Measurements from ENCODE around the gene LMOD2.

DNA sequence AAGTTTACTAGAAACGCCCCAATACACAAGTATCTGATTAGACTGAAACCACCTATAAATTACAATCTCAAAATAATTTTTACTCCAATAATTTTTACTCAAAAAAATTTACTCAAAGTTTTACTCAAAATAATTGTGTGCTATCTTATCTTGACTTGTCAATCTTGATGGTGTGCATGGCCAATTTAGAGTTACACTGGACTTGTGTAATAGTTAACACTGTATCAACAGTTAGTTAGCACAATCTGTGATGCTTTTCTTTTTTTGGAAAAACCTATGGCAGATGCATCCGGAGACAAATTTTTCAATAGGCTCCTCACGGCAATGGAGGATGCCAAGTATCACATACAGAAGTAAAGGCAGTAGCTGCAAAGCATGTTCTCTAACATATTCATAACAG is 24.9 kb downstream of the LMOD2 start:
- TF ChIP-seq ZNF660 (tag by site-specific recombination; IDR thresholded peaks at IDR 0.05) (no peak), ZNF416 (tag by site-specific recombination; IDR thresholded peaks at IDR 0.05) (no peak), SCRT2 (tag by site-specific recombination; IDR thresholded peaks at IDR 0.05) (no peak), ZBTB17 (tag by site-specific recombination; IDR thresholded peaks at IDR 0.05) (no peak), ZNF114 (tag by site-specific recombination; IDR thresholded peaks at IDR 0.05) (no peak), HOXA7 (CRISPR knock-in tag; IDR thresholded peaks at IDR 0.05; ENCODE audit: borderline replicate concordance) (no peak)
- TF ChIP-seq, protein P1, sequence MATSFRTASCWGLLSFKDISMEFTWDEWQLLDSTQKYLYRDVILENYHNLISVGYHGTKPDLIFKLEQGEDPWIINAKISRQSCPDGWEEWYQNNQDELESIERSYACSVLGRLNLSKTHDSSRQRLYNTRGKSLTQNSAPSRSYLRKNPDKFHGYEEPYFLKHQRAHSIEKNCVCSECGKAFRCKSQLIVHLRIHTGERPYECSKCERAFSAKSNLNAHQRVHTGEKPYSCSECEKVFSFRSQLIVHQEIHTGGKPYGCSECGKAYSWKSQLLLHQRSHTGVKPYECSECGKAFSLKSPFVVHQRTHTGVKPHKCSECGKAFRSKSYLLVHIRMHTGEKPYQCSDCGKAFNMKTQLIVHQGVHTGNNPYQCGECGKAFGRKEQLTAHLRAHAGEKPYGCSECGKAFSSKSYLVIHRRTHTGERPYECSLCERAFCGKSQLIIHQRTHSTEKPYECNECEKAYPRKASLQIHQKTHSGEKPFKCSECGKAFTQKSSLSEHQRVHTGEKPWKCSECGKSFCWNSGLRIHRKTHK (tag by site-specific recombination; IDR thresholded peaks at IDR 0.05), result no peak
- TF ChIP-seq, protein P2, sequence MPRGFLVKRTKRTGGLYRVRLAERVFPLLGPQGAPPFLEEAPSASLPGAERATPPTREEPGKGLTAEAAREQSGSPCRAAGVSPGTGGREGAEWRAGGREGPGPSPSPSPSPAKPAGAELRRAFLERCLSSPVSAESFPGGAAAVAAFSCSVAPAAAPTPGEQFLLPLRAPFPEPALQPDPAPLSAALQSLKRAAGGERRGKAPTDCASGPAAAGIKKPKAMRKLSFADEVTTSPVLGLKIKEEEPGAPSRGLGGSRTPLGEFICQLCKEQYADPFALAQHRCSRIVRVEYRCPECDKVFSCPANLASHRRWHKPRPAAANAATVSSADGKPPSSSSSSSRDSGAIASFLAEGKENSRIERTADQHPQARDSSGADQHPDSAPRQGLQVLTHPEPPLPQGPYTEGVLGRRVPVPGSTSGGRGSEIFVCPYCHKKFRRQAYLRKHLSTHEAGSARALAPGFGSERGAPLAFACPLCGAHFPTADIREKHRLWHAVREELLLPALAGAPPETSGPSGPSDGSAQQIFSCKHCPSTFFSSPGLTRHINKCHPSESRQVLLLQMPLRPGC (tag by site-specific recombination; IDR thresholded peaks at IDR 0.05), result no peak
- TF ChIP-seq, protein P3, sequence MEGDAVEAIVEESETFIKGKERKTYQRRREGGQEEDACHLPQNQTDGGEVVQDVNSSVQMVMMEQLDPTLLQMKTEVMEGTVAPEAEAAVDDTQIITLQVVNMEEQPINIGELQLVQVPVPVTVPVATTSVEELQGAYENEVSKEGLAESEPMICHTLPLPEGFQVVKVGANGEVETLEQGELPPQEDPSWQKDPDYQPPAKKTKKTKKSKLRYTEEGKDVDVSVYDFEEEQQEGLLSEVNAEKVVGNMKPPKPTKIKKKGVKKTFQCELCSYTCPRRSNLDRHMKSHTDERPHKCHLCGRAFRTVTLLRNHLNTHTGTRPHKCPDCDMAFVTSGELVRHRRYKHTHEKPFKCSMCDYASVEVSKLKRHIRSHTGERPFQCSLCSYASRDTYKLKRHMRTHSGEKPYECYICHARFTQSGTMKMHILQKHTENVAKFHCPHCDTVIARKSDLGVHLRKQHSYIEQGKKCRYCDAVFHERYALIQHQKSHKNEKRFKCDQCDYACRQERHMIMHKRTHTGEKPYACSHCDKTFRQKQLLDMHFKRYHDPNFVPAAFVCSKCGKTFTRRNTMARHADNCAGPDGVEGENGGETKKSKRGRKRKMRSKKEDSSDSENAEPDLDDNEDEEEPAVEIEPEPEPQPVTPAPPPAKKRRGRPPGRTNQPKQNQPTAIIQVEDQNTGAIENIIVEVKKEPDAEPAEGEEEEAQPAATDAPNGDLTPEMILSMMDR (tag by site-specific recombination; IDR thresholded peaks at IDR 0.05), result no peak

Data from HEK293 (cell line).